T follicular helper cell (primary cell): Measurements from ENCODE around the gene HDGFL1.

Experiments used
- DNase-seq: peaks from one replicate; pipeline ENCODE4 v3.0.0-alpha.2; 2020; ENCODE audit warnings: low read depth
- total RNA-seq, 2 experiments: gene quantifications; one replicate each; lab custom pipeline; 2026; lab: John Stamatoyannopoulos, UW

HDGFL1 gene
- 0 reads per million in 2 experiments for total RNA-seq

DNA sequence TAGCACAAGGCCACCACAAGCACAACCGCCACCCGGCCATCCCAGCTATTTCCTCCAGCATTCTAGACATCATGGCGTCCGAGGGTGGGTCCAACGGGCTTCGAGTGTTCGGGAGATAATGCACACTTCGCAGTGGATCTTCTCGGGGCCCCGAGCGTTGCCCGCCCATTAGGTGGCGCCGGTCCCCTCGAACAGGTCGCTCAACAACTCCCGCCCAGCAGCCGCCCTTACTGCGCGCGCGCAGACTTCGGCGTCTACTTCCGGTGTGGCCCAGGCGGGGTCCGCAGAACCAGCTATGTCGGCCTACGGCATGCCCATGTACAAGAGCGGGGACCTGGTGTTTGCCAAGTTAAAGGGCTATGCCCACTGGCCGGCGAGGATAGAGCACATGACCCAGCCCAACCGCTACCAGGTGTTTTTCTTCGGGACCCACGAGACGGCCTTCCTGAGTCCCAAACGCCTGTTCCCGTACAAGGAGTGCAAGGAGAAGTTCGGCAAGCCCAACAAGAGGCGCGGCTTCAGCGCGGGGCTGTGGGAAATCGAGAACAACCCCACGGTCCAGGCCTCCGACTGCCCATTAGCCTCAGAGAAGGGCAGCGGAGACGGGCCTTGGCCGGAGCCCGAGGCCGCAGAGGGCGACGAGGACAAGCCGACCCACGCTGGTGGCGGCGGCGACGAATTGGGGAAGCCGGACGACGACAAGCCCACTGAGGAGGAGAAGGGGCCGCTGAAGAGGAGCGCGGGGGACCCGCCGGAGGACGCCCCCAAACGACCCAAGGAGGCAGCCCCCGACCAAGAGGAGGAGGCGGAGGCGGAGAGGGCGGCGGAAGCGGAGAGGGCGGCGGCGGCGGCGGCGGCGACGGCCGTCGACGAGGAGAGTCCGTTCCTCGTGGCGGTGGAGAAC is at the start of gene HDGFL1:
Gene HDGFL1, plus strand, starts transcription at position 286 of the 904 bp plus-strand sequence. Its CDS starts 10 bp downstream, at position 296.
- DNase-seq, result no peak

DNA sequence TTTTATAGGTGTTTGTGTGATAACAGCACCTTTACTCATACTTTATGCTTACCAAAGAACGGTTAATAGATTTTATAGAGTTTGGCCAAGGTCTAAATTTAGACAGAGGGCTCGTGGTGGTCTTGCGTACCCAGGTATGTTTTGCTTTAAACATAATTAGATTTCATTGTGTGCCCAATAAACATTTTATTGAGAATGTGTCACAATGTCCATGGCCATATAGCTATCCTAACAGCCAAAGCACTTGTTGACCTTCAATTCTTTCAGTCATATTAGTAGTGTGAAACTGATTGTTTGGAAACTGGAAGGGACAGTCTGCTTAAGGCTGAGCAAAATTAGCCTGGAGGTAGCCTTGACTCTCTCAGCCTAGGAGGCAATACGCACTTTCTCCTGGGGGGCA is 48.3 kb upstream of the HDGFL1 start:
- DNase-seq, result no peak

- no peak for DNase-seq
These were observed 42.6 kb upstream of the HDGFL1 start for GRCh38 chr6:22526736-22527135.

GRCh38 chr6:22529866-22530265 is 39.5 kb upstream of the HDGFL1 start:
- no peak for DNase-seq

- DNase-seq, result no peak
These were observed 38.9 kb upstream of the HDGFL1 start for GRCh38 chr6:22530506-22530905.

DNA sequence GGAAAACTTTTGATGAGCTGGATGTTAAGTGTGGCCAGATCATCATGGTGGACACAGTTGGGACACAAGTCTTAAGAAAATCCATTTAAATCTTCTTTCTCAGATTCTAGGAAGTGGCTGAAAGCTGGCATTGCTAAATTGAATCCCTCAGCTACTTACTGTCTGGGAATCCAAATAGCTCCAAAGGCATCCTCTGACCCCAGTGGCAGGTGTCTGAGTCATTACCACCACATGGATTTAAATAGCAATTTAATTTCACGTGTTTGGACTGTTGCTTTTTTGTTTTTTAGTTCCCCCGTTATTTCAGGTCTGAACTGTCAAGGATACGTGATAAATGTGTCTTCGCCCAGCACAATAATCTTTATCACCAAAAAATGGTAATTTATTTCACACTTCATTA is 33.2 kb upstream of the HDGFL1 start:
- DNase-seq, result no peak

DNA sequence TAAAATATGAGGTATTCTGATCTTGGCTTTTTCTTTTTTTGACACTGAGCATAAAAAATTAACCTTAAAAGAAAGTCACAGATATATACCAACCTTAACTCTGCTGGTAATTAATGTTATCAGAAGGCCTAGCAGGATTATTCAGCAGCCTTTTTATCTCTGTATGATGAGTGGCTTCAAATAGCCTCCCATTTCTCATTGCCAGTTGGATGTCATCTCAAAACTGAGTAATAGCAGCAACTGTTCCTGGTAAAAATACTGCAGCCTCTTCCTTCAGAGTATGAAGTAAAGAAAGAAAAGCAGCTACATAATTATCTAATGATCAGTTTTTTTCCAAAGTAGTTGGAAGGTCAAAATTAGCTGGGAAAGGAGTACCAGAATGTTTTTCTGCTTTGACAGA is 24.9 kb upstream of the HDGFL1 start:
- DNase-seq, result no peak

DNA sequence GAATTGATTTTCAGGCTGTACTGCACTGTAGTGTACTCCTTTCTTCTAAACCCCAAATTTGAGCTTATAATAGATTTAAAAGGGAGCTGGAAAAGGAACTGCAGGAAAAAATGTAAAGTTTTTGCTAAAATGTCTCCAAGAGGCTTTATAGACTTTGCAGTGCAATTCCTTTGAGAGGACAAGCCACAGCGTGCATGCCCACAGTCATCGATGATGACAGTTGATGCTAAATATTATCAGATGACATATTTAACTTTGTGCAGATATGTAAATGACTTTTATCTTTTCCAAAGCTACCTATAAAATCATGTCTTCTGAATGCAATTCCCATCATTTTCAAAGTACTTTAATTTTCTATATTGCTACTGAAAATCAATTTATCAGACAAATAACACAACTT is 24.3 kb upstream of the HDGFL1 start:
- no peak for DNase-seq

DNA sequence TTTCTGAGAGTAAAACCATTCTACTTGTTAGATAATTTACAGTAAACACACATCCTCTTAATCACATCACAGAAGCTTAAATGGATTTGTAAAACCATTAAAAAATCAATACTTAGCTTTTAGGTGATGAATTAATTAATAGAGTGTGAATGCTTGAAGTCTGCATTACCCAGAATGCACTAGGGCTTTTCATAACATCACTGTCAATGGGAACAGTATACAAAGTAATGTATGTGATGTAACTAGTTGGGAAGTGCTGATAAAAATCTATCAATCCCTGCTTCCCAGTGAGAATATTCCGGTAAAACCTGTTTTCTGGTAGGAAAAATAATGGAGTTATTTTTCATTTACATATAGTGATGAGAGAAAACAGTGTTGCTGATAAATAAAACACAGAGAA is 23.1 kb upstream of the HDGFL1 start:
- no peak for DNase-seq

DNA sequence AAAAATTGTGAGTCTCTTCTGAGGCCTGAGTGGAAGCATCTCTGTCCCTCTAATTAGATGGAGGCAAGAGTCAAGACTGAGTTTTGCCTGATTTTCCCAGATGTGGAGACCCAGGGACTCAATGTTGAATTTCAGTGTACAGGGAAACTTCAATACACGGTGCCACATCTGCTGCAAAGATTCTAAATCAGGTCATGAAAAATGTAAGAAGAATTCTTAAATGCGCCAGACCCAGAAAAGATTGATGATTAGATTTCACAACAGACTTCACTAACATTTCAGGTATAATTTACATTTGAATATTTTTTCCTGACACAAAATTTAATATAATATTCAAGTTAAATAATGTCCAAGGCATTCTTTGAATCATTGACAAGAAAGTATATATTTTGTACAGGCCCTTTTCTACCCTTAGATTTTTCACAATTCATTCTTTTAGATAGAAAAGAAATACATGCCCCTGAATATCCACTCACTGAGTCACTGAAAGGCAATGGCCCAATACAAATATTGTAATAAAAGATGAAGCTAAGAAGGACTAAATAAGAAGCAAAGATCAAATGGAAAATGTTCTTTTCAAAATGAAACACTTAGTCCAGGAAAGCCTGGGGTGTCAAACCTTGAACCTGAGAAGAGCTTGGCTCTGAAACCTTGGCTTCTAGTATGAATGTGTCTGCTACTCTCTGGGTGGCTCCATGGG is 18.2 kb upstream of the HDGFL1 start:
- DNase-seq, result no peak

- no peak for DNase-seq
These were observed 13.1 kb upstream of the HDGFL1 start for GRCh38 chr6:22556266-22556665.

DNA sequence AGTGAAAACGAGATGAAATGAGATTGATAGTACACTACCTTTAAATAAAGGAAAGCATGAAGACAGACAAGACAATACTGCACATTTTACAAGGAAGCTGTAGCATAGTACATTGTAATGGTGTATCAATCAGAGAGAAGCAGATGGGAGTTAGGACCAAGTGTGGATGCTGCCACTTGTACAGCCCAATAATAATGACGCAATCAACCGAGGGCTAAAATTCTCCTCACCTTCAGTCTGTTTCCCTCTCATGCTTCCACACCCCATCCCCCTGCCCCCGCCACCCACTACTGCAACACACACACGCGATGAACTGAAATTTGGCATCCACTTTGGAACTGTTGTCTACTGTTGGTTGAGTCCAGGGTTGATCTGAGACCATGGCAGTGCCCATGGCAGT is 12.4 kb upstream of the HDGFL1 start:
- no peak for DNase-seq

DNA sequence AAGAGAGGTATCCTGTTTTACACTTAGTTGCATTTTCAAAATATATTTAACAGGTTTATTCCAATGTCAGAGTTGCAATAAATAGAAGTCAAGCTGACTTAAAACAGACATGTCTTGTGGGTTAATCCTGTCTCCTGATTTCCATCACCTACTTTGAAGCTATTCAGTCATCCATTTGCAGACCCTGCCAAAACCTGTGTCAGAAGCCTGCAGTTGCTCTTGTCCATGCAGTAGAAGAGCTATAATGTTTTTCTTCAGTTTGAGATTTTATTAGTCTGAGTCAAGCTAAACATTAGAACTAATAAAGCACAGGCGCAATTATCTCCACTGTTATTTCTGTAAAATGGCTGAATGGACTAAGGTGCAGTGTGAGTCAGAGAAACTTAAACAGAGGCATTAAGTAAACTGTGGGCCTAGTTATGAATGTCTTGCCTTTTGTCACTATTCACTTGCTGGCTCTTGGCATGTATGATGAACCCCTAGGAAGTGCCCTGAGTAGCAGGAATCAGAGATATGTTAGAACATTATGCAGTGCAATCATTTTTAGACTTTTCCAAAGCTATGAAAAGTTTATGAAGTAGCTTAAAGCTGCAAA is 11.0 kb upstream of the HDGFL1 start:
- DNase-seq, result no peak

DNA sequence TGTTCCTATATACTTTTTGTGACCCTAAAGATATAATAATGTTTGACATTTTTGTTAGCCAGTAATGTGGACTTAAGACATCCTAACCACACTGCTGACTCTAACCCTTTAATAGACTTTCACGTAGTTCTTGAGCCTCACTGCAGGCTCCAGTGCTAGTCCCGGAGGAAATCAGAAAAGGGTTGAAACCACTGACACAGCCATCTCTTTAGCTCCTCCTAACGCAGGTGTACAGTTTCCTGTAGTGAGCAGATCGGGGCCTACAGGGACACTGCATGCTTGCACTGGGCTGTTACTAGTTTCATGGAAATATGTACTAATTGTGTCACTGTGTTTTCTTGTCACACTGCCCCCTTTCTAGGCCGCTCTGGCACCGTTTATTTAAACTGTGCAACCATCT is 512 bp upstream of the HDGFL1 start:
- DNase-seq, result no peak

GRCh38 chr6:22570185-22570551 is 802 bp downstream of the HDGFL1 start:
- DNase-seq, result no peak

DNA sequence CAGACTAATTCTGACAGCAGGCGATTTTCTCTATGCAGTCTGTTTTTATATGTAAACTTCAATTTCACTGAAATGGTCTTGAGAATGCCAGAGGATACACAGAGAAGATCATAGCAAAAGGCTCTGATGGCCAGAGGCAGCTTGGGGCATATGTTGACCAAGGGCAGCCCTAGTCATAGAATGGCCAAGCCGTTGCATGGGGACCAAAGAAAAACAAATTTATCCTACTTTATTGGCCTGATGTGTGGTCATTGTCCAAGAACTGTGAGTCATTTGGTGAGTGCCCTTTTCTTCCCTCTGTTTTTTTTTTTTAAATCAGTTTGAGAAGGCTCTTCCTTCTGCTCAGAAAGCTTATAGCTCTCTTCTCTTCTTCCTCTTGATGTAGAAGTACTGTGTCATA is 5.8 kb downstream of the HDGFL1 start:
- DNase-seq, result no peak

- no peak for DNase-seq
These were observed 10.1 kb downstream of the HDGFL1 start for GRCh38 chr6:22579439-22579838.

DNA sequence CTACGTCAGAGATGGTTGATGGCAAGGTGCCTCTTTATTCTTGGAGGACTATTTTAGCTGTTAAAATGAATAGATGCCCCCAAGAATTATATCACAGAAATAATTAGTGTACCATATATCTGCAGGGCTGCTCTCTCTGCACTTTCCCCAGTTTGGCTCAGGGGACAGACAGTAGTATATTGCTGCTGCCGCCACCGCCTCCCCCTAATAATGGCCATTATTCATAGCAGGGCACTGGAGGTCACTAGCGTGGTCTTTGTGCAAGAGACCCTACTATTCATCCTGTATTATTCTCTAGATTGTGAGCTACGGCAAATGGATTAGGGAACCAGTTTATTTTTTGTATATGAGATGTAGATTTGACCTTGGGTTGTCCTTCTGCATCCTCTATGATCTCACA is 11.0 kb downstream of the HDGFL1 start:
- no peak for DNase-seq

- no peak for DNase-seq
These were observed 13.2 kb downstream of the HDGFL1 start for GRCh38 chr6:22582417-22583205.

DNA sequence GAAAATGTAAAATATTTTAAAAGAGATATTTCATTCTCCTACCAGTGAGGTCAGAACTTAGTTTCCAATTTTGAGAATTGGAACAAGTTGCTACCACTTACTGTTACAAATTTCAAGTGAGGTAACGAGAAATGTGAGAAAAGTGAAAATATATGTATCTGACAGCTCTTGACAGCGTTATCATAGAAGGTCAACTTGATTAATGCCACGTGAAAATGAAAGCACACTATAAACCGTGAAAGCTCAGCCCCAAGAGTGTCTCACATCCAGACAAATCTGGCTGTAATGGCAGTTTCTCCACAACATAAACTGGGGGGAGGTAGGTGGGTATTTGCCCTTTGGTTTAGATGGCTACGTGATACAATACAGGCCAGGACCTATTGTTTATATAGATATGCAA is 13.9 kb downstream of the HDGFL1 start:
- no peak for DNase-seq

DNA sequence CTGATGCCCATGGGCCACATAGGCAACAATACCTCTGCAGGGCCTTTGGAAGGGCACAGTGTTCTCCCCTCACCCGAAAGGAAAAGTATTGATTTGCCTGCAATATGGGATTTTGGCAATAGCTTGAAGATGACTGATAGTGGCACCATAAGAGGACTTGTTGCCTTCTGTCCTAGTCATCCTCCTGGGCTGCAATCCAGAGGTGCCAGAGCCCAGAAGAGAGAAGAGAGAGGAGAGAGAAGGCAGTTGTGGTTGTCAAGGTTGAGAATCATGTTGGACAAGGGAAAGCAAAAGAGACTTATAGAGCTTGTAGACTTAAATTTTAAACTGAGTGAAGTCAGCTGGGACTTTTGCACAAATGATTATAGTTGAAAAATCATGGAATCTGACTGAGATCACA is 14.6 kb downstream of the HDGFL1 start:
- DNase-seq, result no peak

DNA sequence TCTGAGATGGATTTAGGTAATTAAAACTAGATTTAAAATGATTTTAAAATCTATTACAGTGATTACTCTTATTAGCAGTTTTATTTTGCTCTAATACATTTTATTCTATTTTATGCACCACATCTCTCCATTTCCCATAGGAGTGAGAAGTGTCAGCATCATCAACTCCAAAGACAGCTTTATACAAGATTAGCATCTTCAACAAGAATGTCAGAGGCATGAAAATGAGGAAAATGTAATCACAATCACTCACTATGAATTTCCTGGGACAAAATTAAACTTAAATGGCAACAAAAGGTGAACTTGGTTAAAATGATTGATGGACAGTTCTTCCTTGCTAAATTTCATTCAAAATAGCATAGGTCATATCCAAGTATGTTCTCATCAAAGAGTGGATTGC is 19.8 kb downstream of the HDGFL1 start:
- DNase-seq, result no peak
